ENCODE results near the gene IL1RAPL2.
"Not testable (repeated sequence)": the region's sequence is repeated elsewhere in the genome, so short reads cannot be mapped to it uniquely, and the experiment has no call there.

The IL1RAPL2 gene

GRCh38 chrX:104863466-104863865 lies 297.5 kb downstream of the IL1RAPL2 start:
- H3K4me3 ChIP-seq (ENCODE audit: control insufficient read depth, low read depth, low read length) = no peak overlapping the region
- no peak for TF ChIP-seq CTCF (IDR thresholded peaks at IDR 0.05; ENCODE audit: control insufficient read depth, insufficient read depth, low read depth, low read length, missing control alignments)
- no peak for DNase-seq (ENCODE audit: low read depth)

GRCh38 chrX:104864296-104864695 lies 298.3 kb downstream of the IL1RAPL2 start:
- no peak overlapping the region for H3K4me3 ChIP-seq (ENCODE audit: control insufficient read depth, low read depth, low read length)
- DNase-seq (ENCODE audit: low read depth) = no peak
- no peak for TF ChIP-seq CTCF (IDR thresholded peaks at IDR 0.05; ENCODE audit: control insufficient read depth, insufficient read depth, low read depth, low read length, missing control alignments)

- no peak for TF ChIP-seq CTCF (IDR thresholded peaks at IDR 0.05; ENCODE audit: control insufficient read depth, insufficient read depth, low read depth, low read length, missing control alignments)
- DNase-seq (ENCODE audit: low read depth) = no peak
Measured at GRCh38 chrX:104877504-104877903, 311.5 kb downstream of the IL1RAPL2 start.

GRCh38 chrX:104902070-104902469 lies 336.1 kb downstream of the IL1RAPL2 start:
- TF ChIP-seq CTCF (IDR thresholded peaks at IDR 0.05; ENCODE audit: control insufficient read depth, insufficient read depth, low read depth, low read length, missing control alignments) = no peak
- no peak overlapping the region for H3K4me3 ChIP-seq (ENCODE audit: control insufficient read depth, low read depth, low read length)
- DNase-seq (ENCODE audit: low read depth) = no peak

More at GRCh38 chrX:104877504-104877903, 311.5 kb downstream of the IL1RAPL2 start:
- no peak overlapping the region for H3K4me3 ChIP-seq (ENCODE audit: control insufficient read depth, low read depth, low read length)

- DNase-seq (ENCODE audit: low read depth); H3K4me3 ChIP-seq (ENCODE audit: control insufficient read depth, low read depth, low read length): not testable (repeated sequence)
Measured at GRCh38 chrX:104909694-104910093, 343.7 kb downstream of the IL1RAPL2 start.

GRCh38 chrX:104913348-104913747 lies 347.3 kb downstream of the IL1RAPL2 start:
- no peak for DNase-seq (ENCODE audit: low read depth)
- peak; percentile 53 for TF ChIP-seq CTCF (IDR thresholded peaks at IDR 0.05; ENCODE audit: control insufficient read depth, insufficient read depth, low read depth, low read length, missing control alignments)
- H3K4me3 ChIP-seq (ENCODE audit: control insufficient read depth, low read depth, low read length) = no peak overlapping the region

GRCh38 chrX:104914686-104915085 lies 348.7 kb downstream of the IL1RAPL2 start:
- not testable (repeated sequence) for DNase-seq (ENCODE audit: low read depth); H3K4me3 ChIP-seq (ENCODE audit: control insufficient read depth, low read depth, low read length)

GRCh38 chrX:104918122-104918521 lies 352.1 kb downstream of the IL1RAPL2 start:
- TF ChIP-seq CTCF (IDR thresholded peaks at IDR 0.05; ENCODE audit: control insufficient read depth, insufficient read depth, low read depth, low read length, missing control alignments) = no peak
- H3K4me3 ChIP-seq (ENCODE audit: control insufficient read depth, low read depth, low read length) = no peak overlapping the region
- DNase-seq (ENCODE audit: low read depth) = no peak
